ENCODE data around the gene TAF11L14. TPM values are rescaled to one million over a fixed set of nuclear protein-coding genes. Genes with fewer than 3 reads are reported as not detected.

Gene TAF11L14
- total RNA-seq, 1 experiment from 2014 or later: not detected

GRCh38 chr5:17678751-17679324, 44.6 kb downstream of the TAF11L14 start:
- Mint-ChIP-seq H3K4me1 (0 out of 4 replicates have a peak, but pooled peaks cover 0 to 3% of the 10 kb centered on the region in 2 experiments), H3K9me3 (no peaks in the 10 kb centered on the region; a peak in 1 of 5 replicates), H3K4me3 (no peak overlapping the region), H3K36me3 (ENCODE audit: insufficient read depth in 1 of 3, low read depth in 3 of 3) (no peaks in the 10 kb centered on the region), H3K27me3 (ENCODE audit: low read depth) (no peaks in the 10 kb centered on the region), H3K27ac (no peak overlapping the region)
- Histone ChIP-seq H3K23me2 (ENCODE audit: insufficient read length, low read depth, low read length, poor library complexity, severe bottlenecking) (no peaks in the 10 kb centered on the region), H3K4me2 (ENCODE audit: insufficient read depth, insufficient read length, low read length) (no peak overlapping the region), H3K79me1 (ENCODE audit: insufficient read depth, low read depth, low read length, poor library complexity, severe bottlenecking) (no peaks in the 10 kb centered on the region), H2BK12ac (ENCODE audit: insufficient read length, low read depth, low read length) (no peak overlapping the region), H3K4me1 (ENCODE audit: insufficient read depth, low read length) (no peaks in the 10 kb centered on the region), H4K5ac (ENCODE audit: insufficient read length, low read depth, low read length) (no peak overlapping the region), H3K9ac (ENCODE audit: extremely low read depth, insufficient read length, low read length) (no peak overlapping the region), H3K79me2 (ENCODE audit: insufficient read depth, low read length) (no peaks in the 10 kb centered on the region), H2AFZ (ENCODE audit: low read length) (no peak overlapping the region), H4K20me1 (ENCODE audit: control insufficient read depth, insufficient read depth, insufficient read length) (no peaks in the 10 kb centered on the region), H2BK120ac (ENCODE audit: low read depth, low read length, poor library complexity, severe bottlenecking) (no peak overlapping the region), H2BK5ac (ENCODE audit: insufficient read length, low read length) (no peak overlapping the region), H2BK20ac (ENCODE audit: low read depth, low read length, poor library complexity, severe bottlenecking) (no peak overlapping the region), H3K9me3 (ENCODE audit: control insufficient read depth, low read depth, low read length) (no peaks in the 10 kb centered on the region), H2BK15ac (ENCODE audit: low read depth, low read length) (no peak overlapping the region), H3T11ph (ENCODE audit: low read length) (no peak overlapping the region), H3K56ac (ENCODE audit: insufficient read length, low read depth, low read length) (no peak overlapping the region), H3K23ac (ENCODE audit: insufficient read length, low read depth, low read length) (no peak overlapping the region), H3K14ac (ENCODE audit: insufficient read depth, low read length) (no peak overlapping the region), H3K27me3 (ENCODE audit: insufficient read depth, low read length) (no peaks in the 10 kb centered on the region), H4K8ac (replicated peaks; ENCODE audit: insufficient read length, low read depth, low read length) (no peak overlapping the region), H4K91ac (ENCODE audit: insufficient read length, low read depth, low read length) (no peak overlapping the region), H3K18ac (ENCODE audit: insufficient read length, low read depth, low read length) (no peak overlapping the region), H3K27ac (ENCODE audit: insufficient read length, low read depth, low read length) (no peak overlapping the region), H3K4ac (ENCODE audit: low read depth, low read length) (no peak overlapping the region), H2AK5ac (ENCODE audit: insufficient read length, low read length) (no peak overlapping the region)
- TF ChIP-seq CTCF (conservative IDR thresholded peaks at IDR 0.05): no peak
- DNase-seq: no peak
- WGBS (ENCODE audit: extremely low coverage, insufficient read length, low lambda C conversion rate): no CpG with 5 or more reads among the region's 4 CpGs

Data from H9 (cell line).